H1 (cell line): ENCODE data around the gene DUSP12. TPM values are rescaled to one million over a fixed set of nuclear protein-coding genes. Genes with fewer than 3 reads are reported as not detected.

Experiments used
- CTCF ChIA-PET: fragments of 300-600 bp; sonication (Branson Sonifier 250); formaldehyde crosslinking; loops from one replicate; lab custom pipeline; 2021; ENCODE audit not compliant: partially characterized antibody; lab: Charles Lee
- POLR2A ChIA-PET: fragments of 300-600 bp; sonication (Branson Sonifier 250); formaldehyde crosslinking; loops from one replicate; lab custom pipeline; 2021; ENCODE audit warnings: inconsistent platforms; ENCODE audit not compliant: partially characterized antibody; lab: Charles Lee
- DNase-seq, 2 experiments: peaks; one replicate each; pipeline versions ENCODE4 v3.0.0 to v3.0.0-alpha.2; 2010 to 2022; ENCODE audit warnings: low spot score in 2 of 2, low read depth in 1 of 2, mixed read lengths in 1 of 2
- FAIRE-seq: peaks from 2 replicates; lab custom pipeline; 2011; peaks lifted over from hg19 to GRCh38; lab: Jason Lieb, UNC
- H2AFZ ChIP-seq: 2 replicates; pipeline ENCODE4 v1.8.1; 2012; ENCODE audit warnings: low read length, inconsistent platforms
- H2AK5ac ChIP-seq: 2 replicates; pipeline ENCODE4 v1.6.1; 2013; ENCODE audit warnings: low read depth, low read length
- H2BK120ac ChIP-seq: replicated peaks from 2 replicates; pipeline ENCODE3; 2013; ENCODE audit warnings: low read depth, low read length, inconsistent platforms
- H2BK12ac ChIP-seq: 2 replicates; pipeline ENCODE4 v1.6.1; 2013; ENCODE audit warnings: low read depth, low read length
- H2BK15ac ChIP-seq: 2 replicates; pipeline ENCODE4 v1.6.1; 2013; ENCODE audit warnings: low read length
- H2BK20ac ChIP-seq: 2 replicates; pipeline ENCODE4 v1.6.1; 2013; ENCODE audit warnings: low read length
- H2BK5ac ChIP-seq: 2 replicates; pipeline ENCODE4 v1.6.1; 2013; ENCODE audit warnings: low read depth, low read length
- H3K14ac ChIP-seq: 2 replicates; pipeline ENCODE4 v1.6.1; 2013; ENCODE audit warnings: inconsistent platforms; ENCODE audit not compliant: insufficient read length
- H3K18ac ChIP-seq: 2 replicates; pipeline ENCODE4 v1.6.1; 2013; ENCODE audit warnings: low read length; ENCODE audit errors: extremely low read depth
- H3K23ac ChIP-seq: 2 replicates; pipeline ENCODE4 v1.6.1; 2013; ENCODE audit warnings: inconsistent platforms; ENCODE audit not compliant: insufficient read length
- H3K23me2 ChIP-seq: 2 replicates; pipeline ENCODE4 v1.6.1; 2013; ENCODE audit warnings: low read depth, low read length
- H3K27ac ChIP-seq: 2 replicates; pipeline ENCODE4 v1.6.1; 2011; ENCODE audit warnings: low read depth, low read length, inconsistent platforms
- H3K27me3 ChIP-seq, 4 experiments: replicated peaks in 1 of 4; 1 replicate in 1 of 4; 2 replicates in 3 of 4; pipeline versions ENCODE4 v1.6.1 to v1.8.1; 2011 to 2013; ENCODE audit warnings: low read length in 3 of 4, mild to moderate bottlenecking in 3 of 4, inconsistent platforms in 2 of 4, mixed read lengths in 2 of 4, moderate library complexity in 1 of 4; ENCODE audit not compliant: control insufficient read depth in 3 of 4, insufficient read depth in 3 of 4; ENCODE audit errors: extremely low read depth in 1 of 4
- H3K36me3 ChIP-seq, 4 experiments: 2 replicates each; pipeline versions ENCODE4 v1.6.1 to v1.8.1; 2011 to 2013; ENCODE audit warnings: mild to moderate bottlenecking in 4 of 4, low read length in 3 of 4, moderate library complexity in 2 of 4, control low read depth in 1 of 4, inconsistent platforms in 1 of 4; ENCODE audit not compliant: insufficient read depth in 4 of 4, control insufficient read depth in 2 of 4
- H3K4ac ChIP-seq: replicated peaks from 2 replicates; pipeline ENCODE3; 2013; ENCODE audit warnings: low read length, low read depth, mixed read lengths, inconsistent platforms; ENCODE audit not compliant: insufficient read length
- H3K4me1 ChIP-seq, 4 experiments: replicated peaks in 1 of 4; 1 replicate in 1 of 4; 2 replicates in 3 of 4; pipeline versions ENCODE4 v1.6.1 to v1.8.1; 2011 to 2013; ENCODE audit warnings: low read length in 3 of 4, inconsistent platforms in 2 of 4, mixed read lengths in 1 of 4; ENCODE audit not compliant: insufficient read depth in 4 of 4, control insufficient read depth in 3 of 4
- H3K4me2 ChIP-seq, 2 experiments: 2 replicates each; pipeline versions ENCODE4 v1.6.1 to v1.8.1; 2011 to 2013; ENCODE audit warnings: low read depth in 2 of 2, low read length in 2 of 2, control low read depth in 1 of 2, inconsistent platforms in 1 of 2, mild to moderate bottlenecking in 1 of 2; ENCODE audit not compliant: insufficient read depth in 1 of 2
- H3K4me3 ChIP-seq, 4 experiments: fragments of 200-600, 300-600 bp in 1 of 4; sonication (generic), shearing (Covaris generic), sonication (Bioruptor Twin) in 1 of 4; 2 replicates each; pipeline versions ENCODE4 v1.5.1 to v1.8.1; 2011 to 2016; ENCODE audit warnings: low read length in 4 of 4, low read depth in 3 of 4, control low read depth in 2 of 4, inconsistent platforms in 2 of 4, mild to moderate bottlenecking in 2 of 4, mixed read lengths in 1 of 4, moderate library complexity in 1 of 4; ENCODE audit not compliant: insufficient read depth in 2 of 4; ENCODE audit errors: extremely low read depth in 1 of 4
- H3K56ac ChIP-seq: replicated peaks from 2 replicates; pipeline ENCODE3; 2013; ENCODE audit warnings: low read depth, mild to moderate bottlenecking, mixed read lengths, low read length, inconsistent platforms; ENCODE audit not compliant: insufficient read length
- H3K79me1 ChIP-seq: 2 replicates; pipeline ENCODE4 v1.6.1; 2013; ENCODE audit warnings: low read depth, low read length, control low read depth
- H3K79me2 ChIP-seq, 2 experiments: 2 replicates each; pipeline versions ENCODE4 v1.6.1 to v1.8.1; 2012 to 2013; ENCODE audit warnings: low read length in 2 of 2, mild to moderate bottlenecking in 2 of 2, inconsistent platforms in 1 of 2; ENCODE audit not compliant: insufficient read depth in 2 of 2, control insufficient read depth in 1 of 2
- H3K9ac ChIP-seq, 4 experiments: replicated peaks in 1 of 4; 1 replicate in 1 of 4; 2 replicates in 3 of 4; pipeline versions ENCODE4 v1.6.1 to v1.8.1; 2011 to 2013; ENCODE audit warnings: low read depth in 3 of 4, low read length in 3 of 4, control low read depth in 2 of 4, mild to moderate bottlenecking in 2 of 4, moderate library complexity in 2 of 4, inconsistent platforms in 1 of 4; ENCODE audit errors: extremely low read depth in 1 of 4
- H3K9me3 ChIP-seq, 2 experiments: 2 replicates each; pipeline versions ENCODE4 v1.6.1 to v1.8.1; 2012 to 2013; ENCODE audit warnings: mild to moderate bottlenecking in 2 of 2, moderate library complexity in 2 of 2, control low read depth in 1 of 2, inconsistent platforms in 1 of 2, low read depth in 1 of 2, low read length in 1 of 2, mixed read lengths in 1 of 2; ENCODE audit not compliant: insufficient read depth in 2 of 2
- H4K20me1 ChIP-seq, 2 experiments: replicated peaks in 1 of 2; 2 replicates each; pipeline versions ENCODE3 to v1.8.1; 2011 to 2013; ENCODE audit warnings: inconsistent platforms in 2 of 2, low read length in 2 of 2, mild to moderate bottlenecking in 1 of 2; ENCODE audit not compliant: insufficient read depth in 2 of 2, control insufficient read depth in 1 of 2
- H4K5ac ChIP-seq: 2 replicates; pipeline ENCODE4 v1.6.1; 2013; ENCODE audit warnings: low read length, low read depth, mixed read lengths, inconsistent platforms; ENCODE audit not compliant: insufficient read length
- H4K8ac ChIP-seq: 2 replicates; pipeline ENCODE4 v1.8.0; 2013; ENCODE audit warnings: mild to moderate bottlenecking, moderate library complexity, low read length, inconsistent platforms; ENCODE audit not compliant: insufficient read depth; ENCODE audit errors: extremely low read depth
- H4K91ac ChIP-seq: replicated peaks from 2 replicates; pipeline ENCODE3; 2013; ENCODE audit warnings: low read length, mixed read lengths, inconsistent platforms; ENCODE audit not compliant: insufficient read length
- ASH2L ChIP-seq: fragments of 200-600, 300-600 bp; sonication (generic); IDR thresholded peaks from one replicate; pipeline ENCODE4 v1.7.1; 2017; ENCODE audit warnings: low read length
- BRCA1 ChIP-seq: IDR thresholded peaks from 2 replicates; pipeline ENCODE4 v1.6.1; 2012; ENCODE audit warnings: low read depth, low read length, improper control_type of control experiment
- EP300 ChIP-seq, 2 experiments: IDR thresholded peaks; 1 replicate in 1 of 2; 2 replicates in 1 of 2; pipeline ENCODE4 v1.6.1; 2011 to 2012; ENCODE audit warnings: low read depth in 2 of 2, low read length in 2 of 2, mild to moderate bottlenecking in 2 of 2, borderline replicate concordance in 1 of 2, inconsistent platforms in 1 of 2, moderate library complexity in 1 of 2
- FOSL1 ChIP-seq: IDR thresholded peaks from 2 replicates; pipeline ENCODE4 v1.6.1; 2011; ENCODE audit warnings: mild to moderate bottlenecking, low read depth, low read length, moderate library complexity; ENCODE audit not compliant: insufficient read depth
- JUND ChIP-seq: IDR thresholded peaks from 2 replicates; pipeline ENCODE4 v1.6.1; 2011; ENCODE audit warnings: mild to moderate bottlenecking, improper control_type of control experiment, low read length
- KDM5A ChIP-seq: fragments of 200-600 bp; IDR thresholded peaks from 2 replicates; pipeline ENCODE4 v1.7.1; 2012; ENCODE audit warnings: mild to moderate bottlenecking, low read length, inconsistent platforms, mixed read lengths
- PHF8 ChIP-seq: fragments of 200-600 bp; sonication (generic); conservative IDR thresholded peaks from 2 replicates; pipeline ENCODE4 v1.7.1; 2012; ENCODE audit warnings: low read depth, mild to moderate bottlenecking, inconsistent platforms, low read length, moderate library complexity
- SRF ChIP-seq: IDR thresholded peaks from 2 replicates; pipeline ENCODE4 v1.6.1; 2011; ENCODE audit warnings: mild to moderate bottlenecking, low read depth, low read length, moderate library complexity
- TCF12 ChIP-seq: IDR thresholded peaks from 2 replicates; pipeline ENCODE4 v1.6.1; 2011; ENCODE audit warnings: low read depth, mild to moderate bottlenecking, low read length
- TEAD4 ChIP-seq: IDR thresholded peaks from 2 replicates; pipeline ENCODE4 v1.6.1; 2012; ENCODE audit warnings: low read depth, low read length, inconsistent platforms, mixed read lengths
- WGBS, 2 experiments: shearing (Covaris generic) in 1 of 2; methylation state at CpG; one replicate each; pipeline versions ENCODE4 v1.1.6 to v1.1.7; 2013 to 2015; ENCODE audit warnings: low lambda C conversion rate in 2 of 2, mixed read lengths in 2 of 2, inconsistent platforms in 1 of 2, low coverage in 1 of 2, missing lambda C conversion rate in 1 of 2; ENCODE audit not compliant: insufficient replicate concordance in 2 of 2, insufficient coverage in 1 of 2, insufficient read length in 1 of 2; ENCODE audit errors: extremely low coverage in 1 of 2, missing lambda C conversion rate in 1 of 2; 5-methylcytosine and 5-hydroxymethylcytosine counted together
- polyA plus RNA-seq, 7 experiments: library from polyadenylated mRNA; depleted of rRNA in 3 of 7; stranded (reverse) in 5 of 7; unstranded in 2 of 7; fragments of >200 nt in 5 of 7; fragments of 200-250 nt in 2 of 7; gene quantifications; 1 replicate in 5 of 7; 2 replicates in 1 of 7; 4 replicates in 1 of 7; pipeline versions ENCODE4 v1.2.1 to v1.2.3, GENCODE V29; 2011 to 2013; ENCODE audit warnings: missing spikeins in 2 of 7, mixed read lengths in 2 of 7
- total RNA-seq: library from RNA; stranded (reverse); fragmentation: NEBNext Ultra II Directional; extraction: Animal tissue kit (Norgen Biotek cat#: 25700); gene quantifications from 2 replicates; pipeline ENCODE4 v1.2.1, GENCODE V29; 2021
- TF ChIP-seq, protein P1 (sequence below): IDR thresholded peaks from 2 replicates; pipeline ENCODE4 v1.6.1; 2012; ENCODE audit warnings: low read length, inconsistent platforms
- TF ChIP-seq, protein P2 (sequence below): IDR thresholded peaks from 2 replicates; pipeline ENCODE4 v1.6.1; 2012; ENCODE audit warnings: inconsistent platforms

Gene DUSP12
- total and polyA plus RNA-seq, 2 of the 8 experiments (the other 6 are each of a cell fraction or from before 2014, with no cell fraction given) = 27.6 to 33.9 TPM

DNA sequence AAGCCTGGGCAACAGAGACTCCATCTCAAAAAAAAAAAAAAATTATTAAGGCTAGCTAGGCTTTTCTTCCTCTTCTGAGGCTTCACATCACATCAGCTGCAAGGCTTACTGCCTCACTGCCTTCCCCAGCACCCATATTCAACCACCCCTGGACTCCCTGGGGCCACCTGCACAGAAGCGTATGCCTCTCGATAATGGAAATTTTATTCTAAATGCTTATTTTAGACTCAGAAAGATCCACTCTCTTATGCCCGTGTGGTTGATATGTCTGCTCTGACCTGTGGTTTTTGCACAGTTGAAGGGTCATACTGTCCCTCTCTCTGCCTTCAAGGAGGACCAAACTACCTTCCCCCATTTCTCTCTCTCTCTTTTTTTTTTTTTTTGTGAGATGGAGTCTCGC lies 44.0 kb upstream of the DUSP12 start:
- Histone ChIP-seq H4K5ac (no peak overlapping the region), H3K56ac (no peak overlapping the region), H3K23me2 (no peaks in the 10 kb centered on the region), H3K18ac (no peak overlapping the region), H2BK15ac (no peak overlapping the region), H3K27me3 (peaks cover 0 to 2% (median 0%) of the 10 kb centered on the region in 4 experiments; a peak in 1 of 7 replicates), H3K9ac (no peak overlapping the region; a peak in 1 of 7 replicates), H3K4ac (no peak overlapping the region), H3K4me2 (no peak overlapping the region), H2BK20ac (no peak overlapping the region), H2BK12ac (no peak overlapping the region), H3K36me3 (no peaks in the 10 kb centered on the region), H4K20me1 (no peaks in the 10 kb centered on the region), H3K27ac (no peak overlapping the region), H2BK120ac (no peak overlapping the region), H2AFZ (no peak overlapping the region), H3K14ac (no peak overlapping the region), H4K91ac (no peak overlapping the region), H4K8ac (no peak overlapping the region), H3K79me2 (no peaks in the 10 kb centered on the region), H2BK5ac (no peak overlapping the region), H3K4me1 (no peaks in the 10 kb centered on the region), H2AK5ac (no peak overlapping the region), H3K79me1 (no peaks in the 10 kb centered on the region), H3K4me3 (no peak overlapping the region), H3K9me3 (no peaks in the 10 kb centered on the region), H3K23ac (no peak overlapping the region)
- CTCF ChIA-PET = no interaction called here
- POLR2A ChIA-PET = no interaction called here
- no peak for DNase-seq
- 64% methylated on average over 3 of the region's 4 CpGs; no CpG with 5 or more reads in 1 of the 2 experiments for WGBS, 2 experiments
- FAIRE-seq = no peak
- TF ChIP-seq TEAD4 (no peak), JUND (no peak), SRF (no peak), TCF12 (no peak), KDM5A (no peak), FOSL1 (no peak), ASH2L (no peak), PHF8 (no peak), BRCA1 (no peak), EP300 (IDR thresholded peaks at IDR 0.05; ENCODE audit: borderline replicate concordance in 1 of 2, low read depth in 2 of 2, low read length in 2 of 2) (no peak)
- TF ChIP-seq, protein P1, sequence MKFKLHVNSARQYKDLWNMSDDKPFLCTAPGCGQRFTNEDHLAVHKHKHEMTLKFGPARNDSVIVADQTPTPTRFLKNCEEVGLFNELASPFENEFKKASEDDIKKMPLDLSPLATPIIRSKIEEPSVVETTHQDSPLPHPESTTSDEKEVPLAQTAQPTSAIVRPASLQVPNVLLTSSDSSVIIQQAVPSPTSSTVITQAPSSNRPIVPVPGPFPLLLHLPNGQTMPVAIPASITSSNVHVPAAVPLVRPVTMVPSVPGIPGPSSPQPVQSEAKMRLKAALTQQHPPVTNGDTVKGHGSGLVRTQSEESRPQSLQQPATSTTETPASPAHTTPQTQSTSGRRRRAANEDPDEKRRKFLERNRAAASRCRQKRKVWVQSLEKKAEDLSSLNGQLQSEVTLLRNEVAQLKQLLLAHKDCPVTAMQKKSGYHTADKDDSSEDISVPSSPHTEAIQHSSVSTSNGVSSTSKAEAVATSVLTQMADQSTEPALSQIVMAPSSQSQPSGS = no peak
- TF ChIP-seq, protein P2, sequence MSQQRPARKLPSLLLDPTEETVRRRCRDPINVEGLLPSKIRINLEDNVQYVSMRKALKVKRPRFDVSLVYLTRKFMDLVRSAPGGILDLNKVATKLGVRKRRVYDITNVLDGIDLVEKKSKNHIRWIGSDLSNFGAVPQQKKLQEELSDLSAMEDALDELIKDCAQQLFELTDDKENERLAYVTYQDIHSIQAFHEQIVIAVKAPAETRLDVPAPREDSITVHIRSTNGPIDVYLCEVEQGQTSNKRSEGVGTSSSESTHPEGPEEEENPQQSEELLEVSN = no peak
